Common myeloid progenitor, CD34-positive (primary cell): ENCODE data around the gene BYSL.
A peak's percentile ranks its signal among the peaks of the same experiment; 100 is the strongest.
"Not testable (repeated sequence)": the region's sequence is repeated elsewhere in the genome, so short reads cannot be mapped to it uniquely, and the experiment has no call there.

Experiments used
- CTCF ChIA-PET: fragments of 350-600 bp; sonication (Branson Sonifier 250); formaldehyde crosslinking; loops from one replicate; lab custom pipeline; 2021; ENCODE audit warnings: antibody characterized with exemption; lab: Charles Lee
- POLR2A ChIA-PET: fragments of 350-600 bp; sonication (Branson Sonifier 250); formaldehyde crosslinking; loops from one replicate; lab custom pipeline; 2021; ENCODE audit warnings: antibody characterized with exemption; lab: Charles Lee
- DNase-seq, 3 donors: peaks; one replicate each; pipeline versions ENCODE4 v3.0.0 to v3.0.0-alpha.2; 2013
- H3K27ac ChIP-seq, 2 experiments: 1 replicate in 1 of 2; 2 replicates in 1 of 2; pipeline ENCODE4 v1.7.0; 2013; ENCODE audit warnings: inconsistent platforms in 2 of 2, low read length in 2 of 2, mild to moderate bottlenecking in 2 of 2, low read depth in 1 of 2, moderate library complexity in 1 of 2; ENCODE audit not compliant: severe bottlenecking in 2 of 2, insufficient read depth in 1 of 2, poor library complexity in 1 of 2
- H3K27me3 ChIP-seq, 5 experiments: replicated peaks in 2 of 5; 1 replicate in 3 of 5; 2 replicates in 2 of 5; pipeline versions ENCODE4 v1.6.1 to v1.7.0; 2013; ENCODE audit warnings: low read length in 4 of 5, mild to moderate bottlenecking in 2 of 5, moderate library complexity in 2 of 5, inconsistent platforms in 1 of 5; ENCODE audit not compliant: insufficient read depth in 5 of 5, control insufficient read depth in 4 of 5
- H3K36me3 ChIP-seq, 4 experiments: 1 replicate in 2 of 4; 2 replicates in 2 of 4; pipeline versions ENCODE4 v1.6.1 to v1.7.0; 2013; ENCODE audit warnings: low read length in 3 of 4, control low read depth in 1 of 4, mild to moderate bottlenecking in 1 of 4; ENCODE audit not compliant: control insufficient read depth in 4 of 4, insufficient read depth in 4 of 4
- H3K4me1 ChIP-seq, 4 experiments: 1 replicate in 3 of 4; 2 replicates in 1 of 4; pipeline versions ENCODE4 v1.6.1 to v1.7.1; 2013; ENCODE audit warnings: low read length in 3 of 4, mild to moderate bottlenecking in 3 of 4, control low read depth in 1 of 4, inconsistent platforms in 1 of 4, moderate library complexity in 1 of 4; ENCODE audit not compliant: control insufficient read depth in 4 of 4, insufficient read depth in 4 of 4; ENCODE audit errors: control extremely low read depth in 1 of 4
- H3K4me3 ChIP-seq, 7 experiments: 1 replicate in 4 of 7; 2 replicates in 3 of 7; pipeline versions ENCODE4 v1.5.1 to v1.7.0; 2013; ENCODE audit warnings: mild to moderate bottlenecking in 7 of 7, low read length in 6 of 7, moderate library complexity in 6 of 7, inconsistent platforms in 2 of 7, low read depth in 2 of 7, control low read depth in 1 of 7; ENCODE audit not compliant: insufficient read depth in 4 of 7, control insufficient read depth in 1 of 7; ENCODE audit errors: extremely low read depth in 1 of 7
- H3K9me3 ChIP-seq, 5 experiments: 1 replicate in 4 of 5; 2 replicates in 1 of 5; pipeline versions ENCODE4 v1.6.1 to v1.7.1; 2013; ENCODE audit warnings: low read length in 4 of 5, mild to moderate bottlenecking in 2 of 5, inconsistent platforms in 1 of 5, low read depth in 1 of 5, moderate library complexity in 1 of 5; ENCODE audit not compliant: control insufficient read depth in 4 of 5, insufficient read depth in 2 of 5; ENCODE audit errors: control extremely low read depth in 1 of 5
- WGBS: methylation state at CpG from one replicate; pipeline ENCODE4 v1.1.5; 2013; ENCODE audit not compliant: insufficient coverage; 5-methylcytosine and 5-hydroxymethylcytosine counted together

The BYSL gene

DNA sequence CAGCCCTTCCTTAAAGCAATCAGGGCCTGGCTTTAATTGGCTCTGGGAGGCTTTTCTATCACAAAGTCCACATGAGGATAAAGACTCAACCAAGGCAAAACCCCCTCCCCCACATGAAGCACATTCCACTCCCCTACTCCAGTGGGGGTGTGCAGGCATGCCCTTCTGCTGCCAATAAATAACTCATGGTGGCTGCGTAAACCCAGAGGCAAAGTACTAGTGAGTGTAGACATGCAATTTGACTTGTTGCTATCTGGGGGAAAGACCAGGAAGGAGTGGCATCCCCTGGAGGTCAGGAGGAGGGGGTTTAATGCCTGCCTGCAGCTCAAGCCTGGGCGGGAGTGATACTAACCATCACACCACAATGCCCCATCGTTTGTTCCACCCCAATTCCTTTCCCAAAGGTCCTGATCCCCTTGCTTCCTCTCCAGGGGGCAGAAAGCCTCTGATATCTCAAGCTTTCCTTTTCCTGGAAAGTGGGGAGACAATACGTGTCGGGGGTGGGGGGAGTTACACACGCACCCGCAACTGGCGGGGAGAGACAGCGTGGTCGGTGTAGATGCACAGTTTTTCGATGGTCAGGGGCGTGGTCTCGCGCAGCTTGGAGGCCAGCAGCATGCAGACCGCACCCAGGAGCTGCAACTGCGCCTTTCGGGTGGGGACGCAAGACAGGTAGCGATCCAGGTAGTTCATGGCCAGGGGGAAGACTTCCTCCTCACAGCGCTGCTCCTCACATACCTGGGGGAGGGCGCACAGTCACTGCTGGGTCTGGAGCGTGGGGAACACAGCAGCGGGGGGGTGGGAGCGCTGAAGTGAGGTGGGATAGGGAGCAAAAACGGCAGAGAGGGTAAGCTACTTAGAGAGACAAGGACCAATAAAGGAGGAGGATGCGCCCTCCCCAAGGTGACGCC is 18.8 kb downstream of the BYSL start:
- CTCF ChIA-PET = interaction anchor here (0.6 to 14.6 kb wide), 8 partner anchors 15 to 104 kb away, joined by 3 to 180 read pairs (median 4); partner anchors contain the start of genes BYSL, MED20 and TAF8
- DNase-seq = peak in 2 of 3 donors; percentile 70 to 77

GRCh38 chr6:41940759-41941279 is 19.5 kb downstream of the BYSL start:
- CTCF ChIA-PET = interaction anchor here (0.9 to 14.6 kb wide), 4 partner anchors 9 to 104 kb away, joined by 3 to 180 read pairs (median 62); partner anchors contain the start of genes BYSL, MED20 and TAF8

More for the DNA sequence above, 18.8 kb downstream of the BYSL start:
- Histone ChIP-seq H3K27ac (peak overlapping the region in 1 of 2 experiments; percentile 54), H3K36me3 (peaks cover 0 to 31% (median 5%) of the 10 kb centered on the region in 4 experiments), H3K4me1 (peaks cover 30 to 71% (median 65%) of the 10 kb centered on the region in 4 experiments), H3K27me3 (no peaks in the 10 kb centered on the region), H3K4me3 (peak overlapping the region; percentile 53 to 92 (median 82)), H3K9me3 (no peaks in the 10 kb centered on the region)
- POLR2A ChIA-PET = interaction anchor here (0.8 to 1.0 kb wide), 3 partner anchors 45 to 104 kb away, joined by 3 to 4 read pairs (median 3); partner anchors contain the start of gene USP49
- WGBS = 13% methylated on average over 13 of the region's 27 CpGs

DNA sequence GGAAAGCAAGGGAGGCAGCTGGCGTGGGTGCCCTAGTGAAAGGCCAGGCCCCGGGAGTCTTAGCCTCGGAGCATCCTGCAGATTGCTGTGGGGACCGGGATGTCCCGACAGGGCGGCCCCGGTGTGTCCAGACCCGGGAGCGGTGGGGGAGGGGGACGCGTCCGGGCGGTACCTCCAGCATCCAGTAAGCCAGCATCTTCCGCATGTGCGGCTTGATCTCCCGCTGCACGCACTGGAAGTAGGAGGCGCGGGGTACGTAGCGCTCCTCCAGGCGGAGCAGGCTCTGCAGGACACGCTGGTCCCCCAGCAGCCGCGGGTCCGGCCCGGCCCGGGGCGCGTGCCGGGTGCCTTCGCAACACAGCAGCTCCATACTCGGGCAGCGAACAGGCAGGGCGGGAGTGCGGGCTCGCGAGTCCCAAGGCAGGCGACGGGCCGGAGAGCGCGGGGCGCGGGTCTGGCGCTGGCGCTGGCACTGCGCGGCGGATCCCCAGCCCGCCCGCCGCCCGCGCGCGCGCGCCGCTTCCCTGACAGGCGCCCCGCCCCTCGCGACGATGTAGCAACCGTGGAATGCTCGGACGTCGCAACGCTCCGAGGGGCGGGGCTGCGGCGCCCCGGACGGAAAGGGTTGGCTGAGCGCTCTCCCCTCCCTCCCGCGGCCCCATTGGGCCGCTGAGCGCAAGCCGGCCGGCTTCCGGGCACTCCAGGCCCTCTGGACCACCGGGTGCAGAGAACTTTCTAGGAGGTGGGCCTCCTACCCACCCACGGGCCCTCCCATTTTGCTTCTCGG is 20.2 kb downstream of the BYSL start, which contains the start of gene CCND3:
TSS of gene CCND3 (minus strand) at position 529 of the 787 bp plus-strand sequence. CDS start at position 370, 159 bp downstream.
- WGBS = under 1% methylated on average over 73 of the region's 87 CpGs
- peaks cover 30 to 58% (median 51%) of the 10 kb centered on the region in 4 experiments for H3K4me1 ChIP-seq
- peak within 1 kb of the TSS; percentile 53 to 92 (median 84) for H3K4me3 ChIP-seq
- H3K27me3 ChIP-seq = no peaks in the 10 kb centered on the region
- H3K36me3 ChIP-seq = peaks cover 0 to 20% (median under 1%) of the 10 kb centered on the region in 4 experiments
- ChIA-PET CTCF (interaction anchor here (0.9 to 14.6 kb wide), 6 partner anchors 9 to 103 kb away, joined by 3 to 180 read pairs (median 3); partner anchors contain the start of genes BYSL, MED20 and TAF8), POLR2A (interaction anchor here (0.5 to 1.8 kb wide), 3 partner anchors 8 to 123 kb away, joined by 3 to 4 read pairs (median 3); partner anchors contain the start of gene TAF8)
- no peaks in the 10 kb centered on the region for H3K9me3 ChIP-seq
- H3K27ac ChIP-seq = peak within 1 kb of the TSS in 1 of 2 experiments; percentile 67
- peak; percentile 64 to 82 (median 76) for DNase-seq

More at GRCh38 chr6:41940759-41941279, 19.5 kb downstream of the BYSL start:
- Histone ChIP-seq H3K4me1 (peaks cover 30 to 64% (median 58%) of the 10 kb centered on the region in 4 experiments), H3K9me3 (no peaks in the 10 kb centered on the region), H3K27me3 (no peaks in the 10 kb centered on the region), H3K4me3 (peak overlapping the region; percentile 53 to 92 (median 84)), H3K27ac (peak overlapping the region in 1 of 2 experiments; percentile 54), H3K36me3 (peaks cover 0 to 24% (median under 1%) of the 10 kb centered on the region in 4 experiments)
- WGBS = under 1% methylated on average over 29 of the region's 38 CpGs
- POLR2A ChIA-PET = interaction anchor here (1.8 kb wide), 1 partner anchor 110 kb away, joined by 4 read pairs; the partner anchor contains the start of gene TAF8
- peak in 2 of 3 donors; percentile 21 to 31 for DNase-seq

- POLR2A ChIA-PET = interaction anchor here (0.5 to 1.8 kb wide), 3 partner anchors 9 to 123 kb away, joined by 3 to 4 read pairs (median 3); partner anchors contain the start of gene TAF8
- 46% methylated on average over 19 of the region's 20 CpGs for WGBS
- no peaks in the 10 kb centered on the region for H3K9me3 ChIP-seq
- peak overlapping the region; percentile 53 to 92 (median 84) for H3K4me3 ChIP-seq
- peaks cover 24 to 50% (median 43%) of the 10 kb centered on the region in 4 experiments for H3K4me1 ChIP-seq
- H3K27me3 ChIP-seq = no peaks in the 10 kb centered on the region
- H3K36me3 ChIP-seq = peaks cover 0 to 12% (median 0%) of the 10 kb centered on the region in 4 experiments
- peak in 2 of 3 donors; percentile 72 to 80 for DNase-seq
- peak overlapping the region in 1 of 2 experiments; percentile 67 for H3K27ac ChIP-seq
- CTCF ChIA-PET = interaction anchor here (1.0 to 14.6 kb wide), 6 partner anchors 18 to 102 kb away, joined by 3 to 180 read pairs (median 3); partner anchors contain the start of genes BYSL, MED20 and TAF8
These were observed 21.0 kb downstream of the BYSL start for GRCh38 chr6:41942067-41942851.

GRCh38 chr6:41942882-41943281 is 21.6 kb downstream of the BYSL start:
- CTCF ChIA-PET = interaction anchor here (1.0 to 14.6 kb wide), 6 partner anchors 18 to 102 kb away, joined by 3 to 180 read pairs (median 3); partner anchors contain the start of genes BYSL, MED20 and TAF8
- H3K27ac ChIP-seq = peak overlapping the region in 1 of 2 experiments; percentile 67
- POLR2A ChIA-PET = interaction anchor here (1.8 kb wide), 1 partner anchor 108 kb away, joined by 4 read pairs; the partner anchor contains the start of gene TAF8
- 100% methylated on average over 6 of the region's 14 CpGs for WGBS
- H3K9me3 ChIP-seq, H3K36me3 ChIP-seq, H3K4me3 ChIP-seq, H3K27me3 ChIP-seq, DNase-seq: not testable (repeated sequence)
- peaks cover 18 to 44% (median 37%) of the 10 kb centered on the region in 4 experiments for H3K4me1 ChIP-seq
